ENCODE measurements around the gene CHMP3.

DNA sequence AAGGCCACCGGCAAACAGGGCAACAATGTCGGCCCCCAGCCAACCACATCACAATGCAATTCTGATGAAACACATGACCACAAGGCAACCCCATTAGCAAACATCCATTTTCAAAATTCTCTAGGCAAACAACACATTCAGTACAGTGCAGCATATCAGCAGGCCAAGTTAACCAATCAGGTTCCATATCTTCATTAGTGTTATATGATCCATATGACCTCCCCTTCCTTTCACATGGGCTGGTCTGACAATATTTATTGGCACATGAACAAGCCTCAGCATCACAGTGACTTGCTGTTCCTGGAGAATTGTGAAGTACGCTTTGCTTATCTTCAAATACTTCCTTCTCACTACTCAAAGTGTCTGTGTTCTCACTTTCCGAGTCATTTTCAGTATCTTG is 40.7 kb upstream of the CHMP3 start:
- TF ChIP-seq POLR2A (IDR thresholded peaks at IDR 0.05; ENCODE audit: low read length) (no peak), GATA1 (IDR thresholded peaks at IDR 0.05; ENCODE audit: low read depth, low read length) (no peak)
